Transverse colon (tissue), 4 donors: Measurements from ENCODE around the gene C1orf21. TPM values are rescaled to one million over a fixed set of nuclear protein-coding genes. Genes with fewer than 3 reads are reported as not detected.

Source experiments
- DNase-seq: peaks from one replicate; pipeline ENCODE4 v3.0.0-alpha.2; 2019
- H3K27ac ChIP-seq, 4 donors: fragments of 200-600 bp; sonication (generic); 2 replicates each; pipeline ENCODE4 v1.5.1; 2016 to 2018; ENCODE audit warnings: inconsistent platforms in 4 of 4
- H3K27me3 ChIP-seq: fragments of 200-600 bp; sonication (generic); 2 replicates; pipeline ENCODE4 v1.5.1; 2017; ENCODE audit warnings: inconsistent platforms
- H3K36me3 ChIP-seq, 4 donors: fragments of 200-600 bp; sonication (generic); 2 replicates each; pipeline ENCODE4 v1.5.1; 2017 to 2019; ENCODE audit warnings: inconsistent platforms in 4 of 4
- H3K4me1 ChIP-seq, 4 donors: fragments of 200-600 bp; sonication (generic); 2 replicates each; pipeline ENCODE4 v1.5.1; 2017 to 2020; ENCODE audit warnings: inconsistent platforms in 4 of 4
- H3K4me3 ChIP-seq, 4 donors: fragments of 200-600 bp; sonication (generic); 1 replicate in 1 of 4; 2 replicates in 3 of 4; pipeline versions ENCODE4 v1.5.1 to v1.6.1; 2017 to 2019; ENCODE audit warnings: inconsistent platforms in 4 of 4
- H3K9me3 ChIP-seq, 2 donors: fragments of 200-600 bp; sonication (generic); 2 replicates each; pipeline ENCODE4 v1.5.1; 2017 to 2019; ENCODE audit warnings: inconsistent platforms in 2 of 2
- EP300 ChIP-seq: sonication (generic); formaldehyde crosslinking; IDR thresholded peaks from one replicate; pipeline ENCODE4 v1.6.1; 2017; ENCODE audit warnings: antibody characterized with exemption, low read depth
- POLR2A ChIP-seq: fragments of 450-650 bp; IDR thresholded peaks from one replicate; pipeline ENCODE4 v1.6.1; 2016; ENCODE audit warnings: antibody characterized with exemption, mild to moderate bottlenecking, moderate library complexity
- POLR2AphosphoS5 ChIP-seq, 3 donors: sonication (generic); formaldehyde crosslinking; IDR thresholded peaks; one replicate each; pipeline ENCODE4 v1.6.1; 2016; ENCODE audit warnings: antibody characterized with exemption in 3 of 3
- WGBS, 2 donors: methylation state at CpG; one replicate each; pipeline ENCODE4 v1.1.5; 2018; ENCODE audit warnings: low coverage in 1 of 2; 5-methylcytosine and 5-hydroxymethylcytosine counted together
- in situ Hi-C, 4 donors: fragments of 200-750 bp; cut with MboI; loops; one replicate each; pipeline versions ENCODE4 v1.15.0 to v1.15.1; 2017; ENCODE audit warnings: low sequenced_read_pairs in 3 of 4, low pct_ligation_motif_present in 1 of 4, low pct_unique_long_range_greater_than_20kb in 1 of 4
- intact Hi-C: fragments of 100-400 bp; cut with DNase I; formaldehyde crosslinking; loops from one replicate; pipeline ENCODE4 v1.15.1; 2023; ENCODE audit warnings: low total_unique reads
- total RNA-seq, 4 donors: library from RNA; depleted of rRNA; stranded (reverse); fragments of >200 nt; gene quantifications; one replicate each; pipeline ENCODE4 v1.1.0, GENCODE V29; 2016
- TF ChIP-seq, protein P1 (sequence below), 5 experiments: fragments of 200-600 bp in 3 of 5; fragments of 450-650 bp in 2 of 5; sonication (generic) in 3 of 5; IDR thresholded peaks; 1 replicate in 2 of 5; 2 replicates in 3 of 5; pipeline ENCODE4 v1.5.1; 2016 to 2017; ENCODE audit warnings: antibody characterized with exemption in 5 of 5, inconsistent platforms in 3 of 5, mild to moderate bottlenecking in 2 of 5, moderate library complexity in 1 of 5

The C1orf21 gene
- total RNA-seq, 4 donors from 2014 or later: 38.4 to 70.0 (median 62.4) TPM

GRCh38 chr1:184489908-184490307 lies 103.1 kb downstream of the C1orf21 start:
- 100% methylated on average over 3 of the region's 3 CpGs for WGBS, 2 donors
- DNase-seq: no peak
- Histone ChIP-seq H3K4me1 (peaks cover 47 to 82% (median 72%) of the 10 kb centered on the region in 4 donors), H3K27ac (peak overlapping the region in 3 of 4 donors; percentile 78 to 89 (median 84)), H3K4me3 (no peak overlapping the region), H3K36me3 (no peaks in the 10 kb centered on the region), H3K9me3 (no peaks in the 10 kb centered on the region), H3K27me3 (no peaks in the 10 kb centered on the region)
- intact Hi-C loops (no loop called here), in situ Hi-C loops (no loop called here)
- TF ChIP-seq EP300 (no peak), POLR2A (no peak), POLR2AphosphoS5 (IDR thresholded peaks at IDR 0.05) (no peak)
- TF ChIP-seq, protein P1, sequence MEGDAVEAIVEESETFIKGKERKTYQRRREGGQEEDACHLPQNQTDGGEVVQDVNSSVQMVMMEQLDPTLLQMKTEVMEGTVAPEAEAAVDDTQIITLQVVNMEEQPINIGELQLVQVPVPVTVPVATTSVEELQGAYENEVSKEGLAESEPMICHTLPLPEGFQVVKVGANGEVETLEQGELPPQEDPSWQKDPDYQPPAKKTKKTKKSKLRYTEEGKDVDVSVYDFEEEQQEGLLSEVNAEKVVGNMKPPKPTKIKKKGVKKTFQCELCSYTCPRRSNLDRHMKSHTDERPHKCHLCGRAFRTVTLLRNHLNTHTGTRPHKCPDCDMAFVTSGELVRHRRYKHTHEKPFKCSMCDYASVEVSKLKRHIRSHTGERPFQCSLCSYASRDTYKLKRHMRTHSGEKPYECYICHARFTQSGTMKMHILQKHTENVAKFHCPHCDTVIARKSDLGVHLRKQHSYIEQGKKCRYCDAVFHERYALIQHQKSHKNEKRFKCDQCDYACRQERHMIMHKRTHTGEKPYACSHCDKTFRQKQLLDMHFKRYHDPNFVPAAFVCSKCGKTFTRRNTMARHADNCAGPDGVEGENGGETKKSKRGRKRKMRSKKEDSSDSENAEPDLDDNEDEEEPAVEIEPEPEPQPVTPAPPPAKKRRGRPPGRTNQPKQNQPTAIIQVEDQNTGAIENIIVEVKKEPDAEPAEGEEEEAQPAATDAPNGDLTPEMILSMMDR (IDR thresholded peaks at IDR 0.05): no peak

- no peak for TF ChIP-seq EP300
- TF ChIP-seq POLR2A: no peak
- TF ChIP-seq, protein P1 (IDR thresholded peaks at IDR 0.05): peak in 1 of 5 experiments; percentile 18
- TF ChIP-seq POLR2AphosphoS5 (IDR thresholded peaks at IDR 0.05): no peak
- Histone ChIP-seq H3K4me1 (peaks cover 36 to 62% (median 56%) of the 10 kb centered on the region in 4 donors), H3K27me3 (no peaks in the 10 kb centered on the region), H3K36me3 (no peaks in the 10 kb centered on the region), H3K9me3 (no peaks in the 10 kb centered on the region), H3K27ac (peak overlapping the region; percentile 78 to 89 (median 84)), H3K4me3 (no peak overlapping the region)
- DNase-seq: no peak
- intact Hi-C loops: no loop called here
- in situ Hi-C loops: no loop called here
Observed at GRCh38 chr1:184492536-184492935, 105.7 kb downstream of the C1orf21 start.

GRCh38 chr1:184493987-184494388 lies 107.2 kb downstream of the C1orf21 start:
- intact Hi-C loops (no loop called here), in situ Hi-C loops (no loop called here)
- Histone ChIP-seq H3K27ac (peak overlapping the region; percentile 78 to 89 (median 84)), H3K4me3 (no peak overlapping the region), H3K9me3 (no peaks in the 10 kb centered on the region), H3K27me3 (no peaks in the 10 kb centered on the region), H3K4me1 (peaks cover 36 to 62% (median 56%) of the 10 kb centered on the region in 4 donors), H3K36me3 (no peaks in the 10 kb centered on the region)
- TF ChIP-seq, protein P1 (IDR thresholded peaks at IDR 0.05): no peak
- TF ChIP-seq POLR2AphosphoS5 (IDR thresholded peaks at IDR 0.05): peak in 2 of 3 donors; percentile 27 to 64
- peak; percentile 60 for TF ChIP-seq EP300
- peak; percentile 50 for DNase-seq
- WGBS, 2 donors: 37 to 60% methylated on average over 1 of the region's 1 CpG

DNA sequence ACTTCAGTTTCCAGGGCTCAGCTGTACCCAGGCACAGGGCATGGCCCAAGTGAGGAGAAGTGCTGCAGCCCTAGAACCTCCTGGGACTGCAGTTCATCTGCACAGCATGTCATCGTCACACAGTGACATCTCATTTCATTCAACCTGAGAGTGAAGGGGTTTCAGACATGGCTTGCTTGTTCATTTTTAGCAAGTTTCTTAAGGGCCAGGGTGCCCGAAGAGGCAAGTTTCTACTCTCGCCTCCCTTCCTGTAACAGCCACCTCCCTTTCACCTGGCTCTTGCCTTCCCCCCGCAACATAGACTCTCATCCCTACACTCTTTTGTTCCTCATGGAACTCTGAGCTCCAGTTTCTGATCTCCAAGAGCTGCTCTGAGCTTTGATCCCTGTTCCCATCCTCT lies 108.1 kb downstream of the C1orf21 start:
- 80 to 92% methylated on average over 2 to 4 of the region's 4 CpGs for WGBS, 2 donors
- Histone ChIP-seq H3K27ac (peak overlapping the region; percentile 78 to 89 (median 84)), H3K9me3 (no peaks in the 10 kb centered on the region), H3K36me3 (no peaks in the 10 kb centered on the region), H3K4me1 (peaks cover 35 to 54% (median 51%) of the 10 kb centered on the region in 4 donors), H3K27me3 (no peaks in the 10 kb centered on the region), H3K4me3 (no peak overlapping the region)
- no peak for TF ChIP-seq POLR2A
- TF ChIP-seq, protein P1 (IDR thresholded peaks at IDR 0.05): no peak
- TF ChIP-seq EP300: no peak
- TF ChIP-seq POLR2AphosphoS5 (IDR thresholded peaks at IDR 0.05): no peak
- intact Hi-C loops (no loop called here), in situ Hi-C loops (no loop called here)
- no peak for DNase-seq
